Epithelial cell of proximal tubule (primary cell): ENCODE data around the gene SLC16A4. TPM values are rescaled to one million over a fixed set of nuclear protein-coding genes. Genes with fewer than 3 reads are reported as not detected.

Experiments
- DNase-seq: peaks from one replicate; pipeline ENCODE4 v3.0.0-alpha.2; 2011; ENCODE audit warnings: low read depth
- H3K4me3 ChIP-seq: 2 replicates; pipeline ENCODE4 v1.5.1; 2011; ENCODE audit warnings: low read depth, mild to moderate bottlenecking, low read length
- total RNA-seq: library from RNA; depleted of rRNA; stranded (reverse); fragments of >200 nt; gene quantifications from 2 replicates; pipeline ENCODE4 v1.2.3, GENCODE V29; 2015
- TF ChIP-seq, protein P1 (sequence below): conservative IDR thresholded peaks from 2 replicates; pipeline ENCODE4 v1.5.1; 2012; ENCODE audit warnings: low read depth, mild to moderate bottlenecking, low read length

SLC16A4 gene
- total RNA-seq, 1 donor from 2014 or later: 12.4 TPM

DNA sequence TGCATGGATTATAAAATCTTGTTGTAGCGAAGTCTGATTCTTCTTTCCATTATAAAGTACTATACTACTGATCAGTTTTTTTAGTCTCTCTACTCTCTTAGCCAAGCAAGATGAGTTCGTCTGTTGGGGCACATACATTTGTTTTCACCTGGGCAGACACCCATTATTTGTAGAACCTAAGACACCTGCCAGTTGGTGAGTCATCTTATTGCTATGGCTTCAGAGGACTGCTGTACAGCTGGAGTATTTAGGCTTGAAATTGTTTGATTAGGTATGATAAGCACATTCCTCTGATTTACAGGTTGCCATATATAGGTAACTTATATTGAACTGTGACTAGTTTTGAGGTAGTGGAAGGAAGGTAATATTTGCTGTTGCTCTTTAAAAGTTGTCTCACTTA is 34.4 kb downstream of the SLC16A4 start:
- DNase-seq: no peak
- TF ChIP-seq, protein P1, sequence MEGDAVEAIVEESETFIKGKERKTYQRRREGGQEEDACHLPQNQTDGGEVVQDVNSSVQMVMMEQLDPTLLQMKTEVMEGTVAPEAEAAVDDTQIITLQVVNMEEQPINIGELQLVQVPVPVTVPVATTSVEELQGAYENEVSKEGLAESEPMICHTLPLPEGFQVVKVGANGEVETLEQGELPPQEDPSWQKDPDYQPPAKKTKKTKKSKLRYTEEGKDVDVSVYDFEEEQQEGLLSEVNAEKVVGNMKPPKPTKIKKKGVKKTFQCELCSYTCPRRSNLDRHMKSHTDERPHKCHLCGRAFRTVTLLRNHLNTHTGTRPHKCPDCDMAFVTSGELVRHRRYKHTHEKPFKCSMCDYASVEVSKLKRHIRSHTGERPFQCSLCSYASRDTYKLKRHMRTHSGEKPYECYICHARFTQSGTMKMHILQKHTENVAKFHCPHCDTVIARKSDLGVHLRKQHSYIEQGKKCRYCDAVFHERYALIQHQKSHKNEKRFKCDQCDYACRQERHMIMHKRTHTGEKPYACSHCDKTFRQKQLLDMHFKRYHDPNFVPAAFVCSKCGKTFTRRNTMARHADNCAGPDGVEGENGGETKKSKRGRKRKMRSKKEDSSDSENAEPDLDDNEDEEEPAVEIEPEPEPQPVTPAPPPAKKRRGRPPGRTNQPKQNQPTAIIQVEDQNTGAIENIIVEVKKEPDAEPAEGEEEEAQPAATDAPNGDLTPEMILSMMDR: no peak

DNA sequence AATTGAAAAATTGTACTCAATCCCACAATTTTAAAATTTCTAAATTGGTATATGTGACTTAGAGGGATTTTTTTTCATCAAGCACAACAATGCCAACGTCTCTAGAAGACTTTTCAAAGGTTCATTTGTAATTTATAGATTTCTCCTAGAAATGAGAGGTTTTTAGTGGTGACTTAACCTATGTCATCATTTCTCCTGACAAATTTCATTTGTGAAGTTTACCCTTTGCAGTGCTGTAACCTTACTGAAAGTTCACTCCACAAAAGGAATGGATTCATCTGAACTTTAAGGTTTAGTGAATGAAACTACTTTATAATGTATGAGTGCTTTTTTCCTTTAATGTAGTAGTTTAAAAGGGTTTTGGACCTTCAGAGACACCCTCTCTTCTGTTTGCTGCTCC is 35.5 kb downstream of the SLC16A4 start:
- H3K4me3 ChIP-seq: no peak overlapping the region
- TF ChIP-seq, protein P1: no peak

More for the DNA sequence above, 34.4 kb downstream of the SLC16A4 start:
- H3K4me3 ChIP-seq: no peak overlapping the region

DNA sequence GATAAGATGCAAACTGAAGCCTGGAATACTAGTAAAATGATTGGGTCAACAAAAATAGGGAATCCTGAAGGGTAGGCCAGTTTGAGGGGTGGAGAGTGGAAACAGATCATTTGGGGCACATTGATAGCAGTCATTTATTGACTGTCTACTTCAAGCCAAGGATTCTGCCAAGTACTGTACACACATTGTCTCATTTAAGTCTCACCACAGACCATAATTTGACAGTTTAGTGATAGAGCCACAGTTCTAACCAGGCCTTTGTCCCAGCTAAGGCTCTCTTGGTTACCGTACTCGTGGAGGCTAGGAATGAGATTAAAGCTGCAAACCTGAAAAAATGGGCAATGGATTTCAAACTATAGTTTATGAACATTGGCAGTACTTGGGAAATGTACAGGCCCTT is 40.5 kb downstream of the SLC16A4 start:
- TF ChIP-seq, protein P1: no peak
- no peak overlapping the region for H3K4me3 ChIP-seq
- no peak for DNase-seq

More for the DNA sequence above, 35.5 kb downstream of the SLC16A4 start:
- DNase-seq: no peak

DNA sequence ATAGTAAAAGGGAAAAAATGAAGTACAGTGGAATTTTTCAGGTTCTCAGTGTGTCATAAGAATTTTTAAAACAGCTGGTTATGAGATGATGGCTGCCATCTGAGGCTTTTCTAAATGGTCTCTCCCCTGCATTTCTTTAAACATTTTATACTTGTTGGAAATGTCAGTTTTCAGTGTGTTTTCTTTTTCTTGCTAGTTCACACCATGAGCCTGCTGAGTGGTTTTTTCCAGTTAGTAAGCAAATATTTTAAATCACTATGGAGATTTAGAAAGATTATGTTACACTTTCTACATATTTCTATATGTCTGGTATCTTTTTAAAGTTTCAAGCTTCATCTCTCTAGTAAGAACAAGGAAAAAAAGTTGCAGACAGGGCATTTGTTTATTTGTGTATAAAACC is 42.1 kb downstream of the SLC16A4 start:
- no peak overlapping the region for H3K4me3 ChIP-seq
- TF ChIP-seq, protein P1: no peak
- DNase-seq: no peak

DNA sequence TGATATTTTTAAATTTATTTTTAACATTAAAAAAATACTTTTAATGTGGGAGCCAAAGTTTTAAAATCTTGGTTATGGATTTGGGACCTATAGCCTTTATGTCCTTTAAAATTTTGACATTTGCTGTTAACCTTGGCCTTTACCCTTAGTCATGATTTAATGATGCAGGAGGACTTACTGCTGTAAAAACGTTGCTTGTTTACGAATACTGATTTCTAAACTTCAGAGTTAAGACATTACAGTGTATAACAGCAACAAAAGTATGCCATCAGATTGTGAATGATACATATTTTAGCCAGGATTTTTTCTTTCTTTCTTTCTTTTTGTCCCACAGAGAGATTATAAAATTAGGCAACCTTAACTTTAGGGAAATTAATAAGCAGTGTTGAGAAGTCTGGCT is 42.8 kb downstream of the SLC16A4 start:
- no peak for DNase-seq
- TF ChIP-seq, protein P1: no peak
- no peak overlapping the region for H3K4me3 ChIP-seq

DNA sequence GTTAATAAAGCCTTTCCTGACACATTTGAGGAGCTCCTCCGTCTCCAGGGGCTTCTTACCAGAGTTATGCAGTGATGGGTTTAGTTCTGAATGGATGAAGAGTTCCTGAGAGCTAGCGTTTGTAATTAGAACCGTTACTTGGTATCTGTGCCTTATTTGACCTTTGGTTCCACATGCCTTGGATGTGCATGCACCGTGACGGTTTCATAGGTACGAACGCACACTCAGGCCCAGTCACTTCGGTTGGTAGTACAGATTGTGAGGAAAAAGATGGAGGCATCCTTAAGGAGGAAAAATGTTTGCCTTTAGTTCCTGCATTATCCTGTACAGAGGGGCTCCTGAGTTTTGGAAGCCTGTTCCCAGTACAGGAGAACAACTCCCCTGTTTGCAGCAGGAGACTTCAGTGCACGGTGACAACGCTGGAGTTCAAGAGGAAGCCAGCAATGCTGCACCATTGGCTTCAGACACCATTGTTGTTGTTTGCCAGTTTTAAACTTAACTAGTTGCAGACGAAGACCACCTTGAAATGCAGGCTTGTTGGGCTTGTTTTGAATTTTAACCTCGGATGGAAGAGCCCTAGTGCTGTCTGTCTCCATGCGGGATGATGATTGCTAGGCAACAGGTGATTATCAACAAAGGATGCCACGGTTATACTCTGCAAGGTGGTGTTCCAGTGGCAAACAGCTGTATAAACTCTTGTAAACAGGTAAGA is 43.5 kb downstream of the SLC16A4 start:
- H3K4me3 ChIP-seq: no peak overlapping the region
- no peak for DNase-seq
- TF ChIP-seq, protein P1: no peak

DNA sequence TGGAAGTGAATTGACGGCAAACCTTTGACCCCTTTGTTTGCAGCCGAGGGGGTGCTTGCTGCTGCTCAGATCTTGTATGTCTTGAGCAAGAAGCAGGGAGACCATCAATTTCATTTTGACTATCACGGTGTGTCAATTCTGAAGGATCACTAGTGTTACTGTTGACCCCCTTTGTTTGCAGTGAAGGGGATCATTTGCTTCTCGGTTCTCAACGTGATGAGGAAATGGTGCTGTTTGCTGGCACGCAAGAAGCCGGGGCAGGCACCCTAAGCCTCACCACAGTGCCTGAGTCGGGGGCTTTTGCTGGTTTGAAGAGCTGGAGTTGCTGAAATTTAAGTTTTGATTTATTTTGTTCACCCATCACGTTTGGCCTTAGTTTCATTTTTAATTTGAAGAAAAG is 44.1 kb downstream of the SLC16A4 start:
- no peak for DNase-seq
- TF ChIP-seq, protein P1: no peak
- no peak overlapping the region for H3K4me3 ChIP-seq
